HPDE6-E6E7 (cell line): ENCODE measurements around the gene GALR1.
"Not testable (repeated sequence)": the region's sequence is repeated elsewhere in the genome, so short reads cannot be mapped to it uniquely, and the experiment has no call there.

ENCODE experiments used
- DNase-seq: peaks from one replicate; pipeline ENCODE4 v3.0.0; 2011; ENCODE audit warnings: missing footprints; ENCODE audit errors: extremely low spot score

GALR1 gene

DNA sequence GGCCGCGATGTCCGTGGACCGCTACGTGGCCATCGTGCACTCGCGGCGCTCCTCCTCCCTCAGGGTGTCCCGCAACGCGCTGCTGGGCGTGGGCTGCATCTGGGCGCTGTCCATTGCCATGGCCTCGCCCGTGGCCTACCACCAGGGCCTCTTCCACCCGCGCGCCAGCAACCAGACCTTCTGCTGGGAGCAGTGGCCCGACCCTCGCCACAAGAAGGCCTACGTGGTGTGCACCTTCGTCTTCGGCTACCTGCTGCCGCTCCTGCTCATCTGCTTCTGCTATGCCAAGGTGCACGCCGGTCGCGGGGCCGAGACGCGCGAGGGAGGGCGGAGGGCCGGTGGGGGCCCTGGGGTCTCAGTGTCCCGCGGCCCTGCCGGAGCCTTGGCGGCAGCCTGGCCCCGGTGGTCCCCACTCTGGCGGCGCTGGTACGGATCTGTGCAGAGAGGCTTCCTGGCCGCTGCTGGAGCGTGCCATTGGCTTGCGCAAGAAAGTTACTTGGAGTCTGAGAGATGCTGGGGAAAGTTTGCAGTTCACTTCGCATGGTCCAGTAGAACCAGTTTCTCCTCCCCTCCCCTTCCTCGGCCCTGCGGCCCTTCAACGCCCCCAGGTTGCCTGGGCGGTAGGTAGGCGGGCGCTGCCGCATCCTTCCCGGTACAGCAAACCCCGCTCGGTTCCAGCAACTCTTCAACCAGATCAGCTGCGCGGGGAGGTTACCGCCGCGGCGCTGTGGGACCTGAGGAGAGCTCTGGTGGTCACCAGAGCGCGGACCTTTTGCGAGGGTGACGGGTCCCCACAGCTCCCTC lies 1.5 kb downstream of the GALR1 start:
- DNase-seq: no peak

DNA sequence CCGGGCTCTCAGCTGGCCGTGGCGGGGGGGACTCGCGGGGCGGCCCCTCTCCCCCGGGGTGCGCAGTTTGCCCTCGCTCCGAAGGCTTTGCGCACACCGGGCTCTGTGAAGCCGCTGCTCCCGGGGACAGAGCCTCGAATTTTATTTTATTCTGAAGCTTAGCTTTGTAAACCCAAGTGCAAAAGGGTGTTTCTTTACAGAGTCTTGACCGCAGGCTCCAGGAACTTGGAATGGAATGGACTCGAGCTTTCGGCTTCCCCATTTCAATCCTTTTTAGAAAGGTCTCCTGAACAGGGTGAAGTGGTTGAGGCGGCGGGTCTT lies 2.0 kb downstream of the GALR1 start:
- DNase-seq: no peak

DNA sequence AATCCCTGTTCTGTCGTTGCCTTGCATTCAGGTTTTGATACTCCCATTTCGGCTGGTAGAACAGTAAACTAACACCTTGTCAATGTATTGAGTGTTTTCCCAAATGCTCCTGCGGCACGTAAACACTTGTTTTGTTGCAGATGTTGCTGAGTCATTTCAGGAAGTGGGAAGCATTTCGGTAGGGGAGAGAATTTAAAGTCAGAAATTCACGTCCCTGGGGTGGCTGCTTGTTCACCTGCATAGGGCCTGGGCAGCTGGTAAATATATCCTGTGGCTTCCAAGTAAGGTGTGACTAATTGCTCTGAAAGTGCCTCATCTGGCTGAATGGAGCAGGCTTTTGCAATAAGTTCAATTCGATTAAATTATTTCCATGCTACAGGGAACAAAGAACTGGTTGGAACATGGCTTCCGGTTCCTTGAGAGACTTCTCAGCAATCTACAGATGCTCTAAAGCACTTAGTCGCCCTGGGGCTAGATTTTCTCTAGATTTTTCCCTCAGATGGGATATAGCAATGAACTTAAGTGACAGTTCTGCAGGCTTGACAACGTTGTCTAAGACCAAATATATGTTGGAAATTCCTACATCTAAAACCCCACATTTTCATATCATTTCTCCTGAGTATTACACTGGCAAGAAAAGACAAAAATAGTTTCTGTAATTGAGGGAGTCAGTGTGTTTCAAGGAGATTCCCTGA lies 5.2 kb downstream of the GALR1 start:
- DNase-seq: no peak

DNA sequence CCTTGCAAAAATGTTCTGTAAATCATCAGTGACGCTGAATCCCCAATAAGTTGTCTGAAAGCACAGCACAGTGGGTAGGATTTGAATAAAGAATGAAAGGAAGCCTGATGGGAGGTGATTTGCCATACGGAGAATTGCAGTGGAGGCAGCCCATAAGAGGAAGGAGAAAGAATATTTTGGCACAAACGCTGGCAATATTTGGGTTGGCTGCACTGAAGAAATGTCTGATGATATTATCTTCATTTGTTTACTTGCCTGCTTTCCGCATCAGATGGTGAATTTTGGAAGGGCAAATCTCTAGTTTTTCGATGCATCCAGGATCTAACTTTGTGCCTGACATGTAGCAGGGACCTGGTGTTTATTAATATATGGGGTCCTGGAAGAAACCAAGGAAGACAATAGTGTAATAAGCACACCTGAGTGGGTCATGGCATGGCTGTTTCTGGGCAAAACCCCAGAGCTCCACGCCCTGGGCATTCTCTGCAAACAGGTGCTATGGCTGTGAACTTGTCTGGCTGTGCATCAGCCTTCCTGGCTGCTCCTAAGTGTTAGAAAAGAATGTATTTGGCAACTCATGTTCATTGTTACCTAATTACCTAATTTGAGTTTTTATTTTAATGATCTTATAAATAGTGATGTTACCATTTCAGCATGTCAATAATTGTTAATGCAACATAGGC lies 5.9 kb downstream of the GALR1 start:
- DNase-seq: no peak

DNA sequence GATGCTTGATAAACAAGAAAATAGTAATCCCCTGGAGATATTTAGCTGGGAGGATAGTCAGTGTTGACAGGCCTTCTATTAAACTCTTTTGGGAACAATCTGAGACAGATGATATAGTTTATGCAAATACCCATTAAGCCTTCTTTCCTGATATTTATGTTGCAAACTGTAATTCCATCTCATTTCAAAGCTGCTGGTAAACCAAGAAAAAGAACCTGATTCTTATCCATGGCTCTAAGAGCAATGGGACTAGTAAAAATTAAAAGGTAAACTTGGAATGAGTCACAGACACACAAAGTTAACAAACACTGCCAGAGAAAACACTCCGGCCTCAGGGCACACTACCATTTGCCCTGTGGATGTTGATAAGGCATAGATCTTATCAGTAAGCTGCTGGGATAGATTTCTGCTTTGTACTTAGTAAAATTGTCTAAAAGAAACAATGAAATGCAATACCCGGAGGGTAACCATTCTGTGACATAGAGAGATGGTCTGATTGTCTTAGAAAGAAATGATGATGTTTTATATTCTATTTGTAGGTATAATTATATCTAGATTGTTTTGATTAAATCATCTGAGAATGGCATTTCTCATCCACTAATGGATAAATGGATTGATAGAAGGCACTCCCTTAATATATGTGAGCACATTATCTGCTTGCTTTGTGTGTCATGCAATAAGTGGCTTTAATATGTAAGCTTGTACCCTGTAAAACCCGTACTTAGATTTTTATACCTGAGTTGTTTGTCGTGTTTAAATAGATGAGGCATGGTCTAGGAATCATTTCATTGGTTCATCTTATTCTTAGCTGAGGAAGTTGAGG lies 13.2 kb downstream of the GALR1 start:
- DNase-seq: no peak

DNA sequence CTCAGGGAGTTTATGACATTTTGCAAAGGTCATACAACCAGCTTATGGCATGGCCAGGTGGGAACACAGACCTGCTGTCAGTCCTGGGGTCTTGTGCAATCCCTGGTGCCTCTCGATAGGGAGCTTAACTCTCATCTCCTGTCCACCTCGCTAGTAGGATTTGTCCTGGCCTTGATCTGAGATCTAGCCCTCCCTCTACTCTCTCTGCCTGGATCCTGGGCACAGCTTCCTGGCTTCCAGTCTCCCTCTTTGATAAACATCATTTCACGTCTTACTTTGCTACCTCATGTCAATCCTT lies 13.8 kb downstream of the GALR1 start:
- DNase-seq: no peak

DNA sequence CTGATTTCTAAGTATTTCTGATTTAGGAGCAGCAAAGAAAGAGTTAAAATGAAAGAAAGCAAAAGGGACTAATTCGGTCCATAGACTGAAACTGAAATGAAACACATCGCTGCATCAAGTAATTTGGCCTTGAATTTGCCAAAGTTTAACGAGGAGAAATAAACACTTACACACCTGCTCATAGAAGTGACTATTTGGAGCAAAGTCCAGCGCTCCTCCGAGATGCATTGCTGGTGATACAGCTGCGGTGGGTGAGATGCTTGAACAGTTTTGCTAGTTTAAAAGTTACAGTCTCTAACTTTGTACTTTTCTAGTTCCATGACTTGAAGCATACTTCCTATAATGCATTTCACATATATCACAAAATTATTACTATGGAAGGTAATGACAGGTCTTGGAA lies 18.3 kb downstream of the GALR1 start:
- DNase-seq: no peak

DNA sequence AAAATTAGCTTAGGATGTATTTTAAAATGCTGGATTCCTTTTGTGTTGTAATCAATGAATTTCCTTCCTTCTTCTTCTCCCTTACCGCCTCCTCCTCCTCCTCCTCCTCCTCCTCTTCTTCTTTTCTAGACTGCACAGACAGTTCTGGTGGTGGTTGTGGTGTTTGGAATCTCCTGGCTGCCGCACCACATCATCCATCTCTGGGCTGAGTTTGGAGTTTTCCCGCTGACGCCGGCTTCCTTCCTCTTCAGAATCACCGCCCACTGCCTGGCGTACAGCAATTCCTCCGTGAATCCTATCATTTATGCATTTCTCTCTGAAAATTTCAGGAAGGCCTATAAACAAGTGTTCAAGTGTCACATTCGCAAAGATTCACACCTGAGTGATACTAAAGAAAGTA lies 18.8 kb downstream of the GALR1 start:
- no peak for DNase-seq

DNA sequence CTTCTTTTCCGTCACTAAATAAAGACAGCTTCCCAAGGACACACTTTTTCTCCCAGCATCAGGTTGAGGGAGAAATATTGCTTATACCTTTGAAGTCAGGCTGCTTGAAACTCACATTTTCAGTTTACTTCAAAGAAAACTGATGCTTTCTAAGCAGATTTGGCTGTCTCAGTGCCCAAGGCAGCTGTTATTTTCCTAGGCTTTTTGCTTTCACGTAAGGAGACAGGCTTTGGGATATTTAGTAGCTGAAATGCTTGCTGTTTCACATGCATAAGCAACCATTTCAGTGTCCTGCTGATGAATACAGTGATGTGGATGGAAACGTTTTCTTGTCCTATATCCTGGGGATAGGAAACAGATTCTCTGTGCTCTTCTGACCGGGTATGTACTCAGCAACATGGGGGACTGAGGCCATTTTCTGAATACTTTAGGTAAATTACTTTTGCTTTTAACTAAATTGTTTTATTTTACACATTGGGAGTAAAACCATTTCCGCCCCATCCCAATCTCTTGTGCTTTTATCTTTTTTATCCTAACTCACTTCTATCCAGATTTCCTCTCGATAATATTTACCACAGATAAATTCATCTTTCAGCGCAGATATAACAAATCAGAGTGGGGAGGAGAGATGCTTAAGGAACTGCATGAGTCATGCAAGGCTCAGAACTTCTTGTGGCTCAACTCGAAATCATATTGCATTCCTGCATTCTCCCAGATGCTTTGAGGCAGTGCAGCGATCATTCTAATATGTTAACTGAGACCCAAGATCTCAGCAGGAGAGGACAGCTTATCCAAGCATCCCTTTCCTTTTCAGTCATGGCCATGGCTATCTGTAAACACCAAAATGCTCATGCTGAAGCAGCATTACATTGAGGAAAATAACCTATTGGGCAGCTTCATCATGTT lies 22.2 kb downstream of the GALR1 start:
- no peak for DNase-seq

DNA sequence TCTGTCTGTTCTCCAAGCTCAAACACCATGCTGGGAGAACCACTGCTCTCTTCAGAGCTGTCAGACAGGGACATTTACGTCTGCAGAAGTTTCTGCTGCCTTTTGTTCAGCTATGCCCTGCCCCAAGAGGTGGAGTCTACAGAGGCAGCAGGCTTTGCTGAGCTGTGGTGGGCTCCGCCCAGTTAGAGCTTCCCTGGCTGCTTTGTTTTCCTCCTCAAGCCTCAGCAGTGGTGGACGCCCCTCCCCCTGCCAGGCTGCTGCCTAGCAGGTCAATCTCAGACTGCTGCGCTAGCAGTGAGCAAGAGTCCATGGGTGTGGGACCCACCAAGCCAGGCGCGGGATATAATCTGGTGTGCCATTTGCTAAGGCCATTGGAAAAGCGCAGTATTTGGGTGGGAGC lies 41.2 kb downstream of the GALR1 start:
- DNase-seq: not testable (repeated sequence)

DNA sequence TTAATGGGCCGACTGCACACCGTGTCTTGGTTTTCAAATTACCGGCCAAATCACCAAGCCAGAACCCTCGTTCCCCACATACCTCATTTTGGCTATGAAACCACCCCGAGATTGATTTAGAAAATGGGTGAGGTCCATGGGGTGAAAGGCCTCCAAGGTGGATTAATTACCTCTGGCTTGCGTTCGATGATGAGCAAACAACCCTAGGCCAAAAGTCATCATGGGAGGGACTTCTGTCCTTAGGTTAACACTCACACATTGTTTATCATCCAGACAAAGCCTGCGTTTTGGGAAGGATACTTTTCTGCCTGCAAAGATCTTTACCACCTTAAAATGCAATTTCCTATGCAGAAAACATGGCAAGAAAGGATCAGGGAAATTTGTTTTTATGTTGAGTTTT lies 48.5 kb downstream of the GALR1 start:
- DNase-seq: no peak

DNA sequence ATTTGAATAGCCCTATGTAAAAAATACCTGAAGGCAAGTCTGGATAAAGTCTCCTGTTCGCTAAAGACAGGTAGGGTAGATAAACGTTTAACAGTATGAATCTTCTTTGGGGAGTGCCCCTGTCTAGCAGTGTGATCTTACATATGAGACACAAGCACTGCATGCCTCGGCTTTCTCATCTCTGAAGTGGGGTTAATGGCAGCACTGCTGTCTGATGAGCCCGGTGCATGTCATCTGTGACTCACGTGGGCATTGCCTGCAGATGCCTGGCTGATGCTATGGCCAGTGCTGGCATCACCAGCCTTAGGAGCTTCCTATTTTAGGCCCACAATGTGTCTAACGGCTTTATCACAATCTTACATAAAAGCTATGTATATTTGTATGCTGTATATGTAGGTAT lies 50.1 kb downstream of the GALR1 start:
- no peak for DNase-seq

DNA sequence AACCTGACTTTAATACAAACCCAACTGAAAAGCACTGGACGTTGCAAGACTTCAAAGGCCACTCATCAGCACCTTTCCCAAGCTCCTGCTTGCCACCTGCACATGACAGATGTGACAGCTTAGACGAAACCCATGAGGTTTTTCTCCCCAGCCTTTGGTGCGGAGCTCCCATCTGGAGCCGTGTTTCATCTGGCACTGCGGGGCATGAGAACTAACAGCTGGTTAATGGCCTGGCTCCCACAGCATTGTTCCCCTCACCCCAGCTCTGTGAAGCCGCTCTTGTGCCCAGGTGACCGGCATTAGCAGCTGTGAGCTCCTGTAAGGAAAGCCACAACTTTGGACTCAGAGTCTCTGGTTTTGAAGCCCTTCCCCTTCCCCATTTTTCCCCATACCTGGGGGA lies 50.9 kb downstream of the GALR1 start:
- no peak for DNase-seq

DNA sequence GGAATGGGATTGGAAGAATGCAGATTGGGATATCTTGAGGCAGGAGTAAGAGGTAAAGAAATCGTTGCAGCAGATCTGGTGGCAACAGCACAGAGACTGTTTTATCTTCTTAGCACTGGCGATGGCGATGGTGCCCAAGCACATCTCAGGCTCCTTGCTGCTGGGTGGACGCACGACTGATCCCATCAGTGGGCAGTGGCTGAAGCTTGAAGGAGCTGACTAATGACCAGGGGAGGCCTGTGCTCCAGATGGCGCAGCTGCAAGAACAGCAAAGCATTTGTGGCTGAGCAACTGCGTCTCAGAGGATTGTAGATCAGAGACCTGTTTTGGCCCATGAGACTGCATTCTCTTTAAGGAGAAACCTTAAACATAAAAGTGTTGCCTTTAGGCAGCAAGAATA lies 54.6 kb downstream of the GALR1 start:
- DNase-seq: no peak

DNA sequence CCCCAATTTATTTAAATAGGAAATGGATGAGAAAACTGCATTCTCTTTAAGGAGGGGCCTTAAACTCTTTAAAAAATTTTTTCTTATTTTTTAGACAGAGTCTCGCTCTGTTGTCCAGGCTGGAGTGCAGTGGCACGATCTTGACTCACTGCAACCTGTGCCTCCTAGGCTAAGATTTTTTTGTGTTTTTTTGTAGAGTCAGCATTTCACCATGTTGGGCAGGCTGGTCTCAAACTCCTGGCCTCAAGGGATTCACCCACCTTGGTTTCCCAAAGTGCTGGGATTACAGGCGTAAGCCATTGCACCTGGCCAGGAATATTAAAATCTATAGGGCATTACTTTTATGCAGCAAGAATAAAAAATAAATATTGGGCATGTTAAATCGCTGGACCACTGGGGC lies 56.0 kb downstream of the GALR1 start:
- DNase-seq: no peak

DNA sequence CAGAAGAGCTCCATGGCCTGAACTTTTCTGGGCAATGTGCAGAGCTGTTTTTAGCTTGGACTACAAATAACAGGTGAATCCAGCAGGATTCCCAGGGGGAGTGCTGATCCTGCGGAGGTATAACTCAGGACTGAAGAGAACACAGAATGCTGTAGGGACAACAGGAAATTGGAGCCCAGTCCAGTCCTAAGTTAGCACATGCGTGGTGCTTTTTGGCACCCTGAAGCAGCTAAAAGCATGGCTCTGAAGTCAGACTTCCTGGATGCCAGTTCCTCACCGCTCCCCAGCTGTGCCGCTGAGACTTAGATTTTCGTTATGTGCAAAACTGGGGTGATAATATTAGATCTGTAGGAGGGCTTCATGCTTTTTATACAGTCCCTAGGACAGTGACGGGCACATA lies 58.6 kb downstream of the GALR1 start:
- no peak for DNase-seq

DNA sequence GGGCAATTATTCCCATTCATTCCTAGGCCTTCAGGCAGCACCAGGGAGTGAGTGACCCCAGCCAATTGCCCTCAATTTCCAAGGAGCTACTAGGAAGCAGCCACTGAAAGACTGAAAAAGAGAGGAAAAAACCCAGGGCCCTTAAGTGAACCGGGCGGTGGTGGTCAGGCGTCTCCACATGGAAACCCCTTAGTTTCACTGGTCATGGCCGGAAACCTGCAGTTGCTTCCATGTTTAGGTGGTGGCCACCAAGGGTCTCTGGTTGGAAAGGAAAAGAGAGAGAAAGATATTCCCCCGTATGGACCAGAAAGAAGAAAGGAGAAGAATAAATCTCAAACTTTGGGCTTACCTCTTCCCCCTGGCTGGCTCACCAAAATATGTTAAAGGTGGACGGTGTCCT lies 64.9 kb downstream of the GALR1 start:
- DNase-seq: no peak

DNA sequence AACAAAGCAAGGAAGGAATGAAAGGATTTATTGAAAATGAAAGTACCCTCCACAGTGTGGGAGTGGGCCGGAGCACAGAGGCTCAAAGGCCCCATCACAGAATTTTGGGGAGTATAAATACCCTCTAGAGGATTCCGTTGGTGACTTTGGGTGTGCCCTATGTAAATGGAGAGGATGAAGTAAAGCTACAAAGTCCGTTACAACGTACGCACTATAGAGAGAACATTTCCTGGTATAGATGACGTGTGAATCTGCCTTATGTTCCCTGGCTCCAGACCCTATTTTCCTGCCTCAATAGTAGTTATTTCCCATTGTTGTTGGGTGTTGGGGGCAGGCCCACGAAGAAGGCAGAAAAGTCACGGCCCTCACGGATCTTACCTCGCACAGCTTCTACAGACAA lies 65.3 kb downstream of the GALR1 start:
- DNase-seq: no peak

DNA sequence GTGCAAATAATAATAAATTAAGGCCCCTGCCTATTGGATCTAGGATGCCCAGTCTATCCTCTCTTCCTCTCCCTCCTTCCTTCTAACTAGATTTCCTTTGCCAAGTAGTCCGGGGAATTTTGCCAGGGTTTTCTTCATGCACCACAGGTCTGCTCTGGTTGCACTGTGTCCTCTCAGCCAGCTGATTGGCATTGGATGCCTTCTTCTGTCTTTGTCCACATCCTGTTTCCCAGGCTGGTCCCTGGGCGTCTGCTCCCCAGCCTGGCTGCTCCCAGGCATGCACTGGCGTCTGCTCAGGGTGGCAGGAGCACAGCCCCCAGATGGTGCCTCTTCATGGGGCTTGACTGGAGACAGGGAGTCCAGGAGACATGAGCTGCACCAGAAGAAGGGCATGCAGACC lies 66.4 kb downstream of the GALR1 start:
- no peak for DNase-seq

DNA sequence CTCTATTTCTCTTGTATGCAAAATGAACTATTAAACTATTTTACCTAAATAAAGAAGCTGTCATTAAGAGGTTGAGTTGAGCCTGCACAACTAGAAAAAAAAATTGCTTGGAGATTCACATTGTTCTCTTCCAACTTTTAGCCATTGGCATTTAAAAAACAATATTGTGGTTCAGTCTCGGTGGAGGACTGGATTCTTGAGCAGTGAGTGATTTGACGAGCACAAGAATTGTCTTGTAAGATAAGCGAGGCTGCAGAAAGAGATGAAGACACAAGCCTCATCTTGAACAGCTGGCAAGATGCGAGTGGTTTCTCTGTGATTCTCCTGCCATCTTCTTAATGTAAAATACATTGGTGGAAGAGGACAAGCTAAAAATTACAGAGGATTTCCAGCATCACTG lies 67.0 kb downstream of the GALR1 start:
- no peak for DNase-seq

DNA sequence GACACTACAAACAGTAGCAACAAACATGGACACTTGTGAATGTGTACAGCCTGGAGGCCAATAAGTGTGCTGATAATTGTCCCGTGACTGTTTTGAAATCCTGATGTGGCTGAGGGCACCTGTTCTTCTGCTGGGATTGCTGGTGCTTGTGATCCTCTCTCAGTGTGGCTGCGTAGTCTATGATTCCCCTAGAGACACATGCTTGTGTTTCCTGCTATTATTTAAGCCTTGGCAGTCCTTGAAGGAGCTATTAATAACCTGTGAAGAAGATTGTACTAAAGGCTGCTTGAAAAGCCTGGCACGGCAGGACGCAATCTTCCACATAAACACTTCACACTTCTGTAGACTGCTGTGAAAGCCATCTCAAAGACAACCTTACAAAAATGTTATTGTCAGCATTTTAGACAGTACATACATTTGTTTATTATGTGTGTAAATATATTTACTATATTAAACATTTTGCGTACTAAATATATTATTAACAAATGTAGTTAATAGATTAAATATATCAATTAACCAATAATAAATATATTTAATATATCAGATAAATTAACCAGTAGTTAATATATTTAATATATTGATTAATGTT lies 71.4 kb downstream of the GALR1 start:
- no peak for DNase-seq
